Measurements from ENCODE around the gene ANKS1A. TPM values are rescaled to one million over a fixed set of nuclear protein-coding genes. Genes with fewer than 3 reads are reported as not detected.

Gene ANKS1A
- total and polyA plus RNA-seq, 3 donors from 2014 or later = 44.2 to 96.9 (median 95.9) TPM

DNA sequence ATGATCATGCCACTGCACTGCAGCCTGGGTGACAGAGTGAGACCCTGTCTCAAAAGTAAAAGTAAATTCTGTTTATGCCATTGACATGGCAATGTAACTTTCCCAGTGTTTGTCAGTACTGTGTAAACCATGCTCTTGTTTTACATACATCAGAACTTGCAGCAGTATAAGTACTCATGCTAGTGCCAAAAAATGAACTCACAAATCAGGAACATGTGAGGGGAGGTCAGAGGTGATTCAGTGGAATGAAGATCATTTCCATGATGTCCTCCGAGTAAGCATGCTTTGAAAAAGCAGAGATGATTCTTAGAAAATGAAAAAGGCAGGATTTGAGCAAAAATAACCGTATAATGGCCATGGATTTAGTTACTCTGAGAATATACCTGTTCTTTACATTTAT is 81.9 kb downstream of the ANKS1A start:
- no peak for TF ChIP-seq POLR2A (IDR thresholded peaks at IDR 0.05)
- TF ChIP-seq, protein P1, sequence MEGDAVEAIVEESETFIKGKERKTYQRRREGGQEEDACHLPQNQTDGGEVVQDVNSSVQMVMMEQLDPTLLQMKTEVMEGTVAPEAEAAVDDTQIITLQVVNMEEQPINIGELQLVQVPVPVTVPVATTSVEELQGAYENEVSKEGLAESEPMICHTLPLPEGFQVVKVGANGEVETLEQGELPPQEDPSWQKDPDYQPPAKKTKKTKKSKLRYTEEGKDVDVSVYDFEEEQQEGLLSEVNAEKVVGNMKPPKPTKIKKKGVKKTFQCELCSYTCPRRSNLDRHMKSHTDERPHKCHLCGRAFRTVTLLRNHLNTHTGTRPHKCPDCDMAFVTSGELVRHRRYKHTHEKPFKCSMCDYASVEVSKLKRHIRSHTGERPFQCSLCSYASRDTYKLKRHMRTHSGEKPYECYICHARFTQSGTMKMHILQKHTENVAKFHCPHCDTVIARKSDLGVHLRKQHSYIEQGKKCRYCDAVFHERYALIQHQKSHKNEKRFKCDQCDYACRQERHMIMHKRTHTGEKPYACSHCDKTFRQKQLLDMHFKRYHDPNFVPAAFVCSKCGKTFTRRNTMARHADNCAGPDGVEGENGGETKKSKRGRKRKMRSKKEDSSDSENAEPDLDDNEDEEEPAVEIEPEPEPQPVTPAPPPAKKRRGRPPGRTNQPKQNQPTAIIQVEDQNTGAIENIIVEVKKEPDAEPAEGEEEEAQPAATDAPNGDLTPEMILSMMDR (IDR thresholded peaks at IDR 0.05) = no peak
- peaks cover 17% of the 10 kb centered on the region for H3K4me1 ChIP-seq
- H3K4me3 ChIP-seq = no peak overlapping the region
- intact Hi-C loops (cut with DNase I; ENCODE audit: low total_unique reads) = no loop called here
- H3K36me3 ChIP-seq (ENCODE audit: low read depth, missing control alignments) = no peaks in the 10 kb centered on the region
- no peak for DNase-seq
- no peak overlapping the region for H3K27ac ChIP-seq
- 59 to 60% methylated on average over 2 of the region's 2 CpGs for WGBS, 2 donors
- H3K9me3 ChIP-seq = no peaks in the 10 kb centered on the region
- no peaks in the 10 kb centered on the region for H3K27me3 ChIP-seq

DNA sequence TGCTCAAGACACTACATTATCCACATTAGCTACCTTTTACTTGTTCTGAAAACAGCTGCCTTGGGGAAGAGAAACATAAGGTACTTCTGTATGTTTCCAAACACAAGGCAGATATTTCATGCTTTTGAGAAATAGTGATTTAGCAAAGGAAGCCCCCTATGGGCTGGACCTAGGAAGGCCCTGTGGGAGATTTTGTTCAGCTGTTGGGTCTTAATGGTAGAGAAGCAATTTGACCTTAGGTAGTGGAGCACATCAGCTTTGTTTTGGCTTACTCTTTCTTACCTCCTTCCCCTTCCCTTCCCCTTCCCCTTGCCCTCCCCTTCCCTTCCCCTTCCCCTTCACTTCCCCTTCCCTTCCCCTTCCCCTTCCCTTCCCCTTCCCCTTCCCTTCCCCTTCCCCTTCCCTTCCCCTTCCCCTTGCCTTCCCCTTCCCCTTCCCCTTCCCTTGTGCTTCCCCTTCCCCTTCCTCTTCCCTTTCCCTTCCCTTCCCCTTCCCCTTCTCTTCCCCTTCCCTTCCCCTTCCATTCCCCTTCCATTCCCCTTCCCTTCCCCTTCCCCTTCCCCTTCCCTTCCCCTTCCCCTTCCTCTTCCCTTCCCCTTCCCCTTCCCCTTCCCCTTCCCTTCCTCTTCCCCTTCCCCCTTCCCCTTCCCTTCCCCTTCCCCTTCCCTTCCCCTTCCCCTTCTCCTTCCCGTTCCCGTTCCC is 84.6 kb downstream of the ANKS1A start:
- TF ChIP-seq, protein P1 (IDR thresholded peaks at IDR 0.05) = no peak
- TF ChIP-seq POLR2A (IDR thresholded peaks at IDR 0.05) = no peak
- Histone ChIP-seq H3K27ac (no peak overlapping the region), H3K4me3 (no peak overlapping the region), H3K36me3 (ENCODE audit: low read depth, missing control alignments) (no peaks in the 10 kb centered on the region), H3K9me3 (no peaks in the 10 kb centered on the region), H3K4me1 (peaks cover 17% of the 10 kb centered on the region), H3K27me3 (no peaks in the 10 kb centered on the region)
- intact Hi-C loops (cut with DNase I; ENCODE audit: low total_unique reads) = no loop called here
- no peak for DNase-seq
- WGBS, 2 donors = 80% methylated on average over 1 of the region's 2 CpGs; no CpG with 5 or more reads in 1 of the 2 donors

DNA sequence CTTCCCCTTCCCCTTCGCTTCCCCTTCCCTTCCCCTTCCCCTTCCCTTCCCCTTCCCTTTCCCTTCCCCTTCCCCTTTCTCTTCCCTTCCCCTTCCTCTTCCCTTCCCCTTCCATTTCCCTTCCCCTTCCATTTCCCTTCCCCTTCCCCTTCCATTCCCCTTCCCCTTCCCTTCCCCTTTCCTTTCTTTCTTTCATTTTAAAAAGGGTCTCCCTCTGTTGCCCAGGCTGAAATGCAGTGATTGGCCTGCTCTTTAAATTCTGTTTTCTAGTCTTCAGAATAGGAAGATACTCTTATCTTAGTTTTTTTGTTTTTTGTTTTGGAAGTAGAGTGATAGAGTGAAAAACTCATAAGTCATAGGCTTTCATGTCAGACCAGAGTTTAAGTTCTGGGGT is 85.2 kb downstream of the ANKS1A start:
- Histone ChIP-seq H3K27me3 (no peaks in the 10 kb centered on the region), H3K36me3 (ENCODE audit: low read depth, missing control alignments) (no peaks in the 10 kb centered on the region), H3K27ac (no peak overlapping the region), H3K4me3 (no peak overlapping the region), H3K4me1 (peaks cover 20% of the 10 kb centered on the region), H3K9me3 (no peaks in the 10 kb centered on the region)
- no peak for DNase-seq
- intact Hi-C loops (cut with DNase I; ENCODE audit: low total_unique reads) = no loop called here
- TF ChIP-seq, protein P1 (IDR thresholded peaks at IDR 0.05) = no peak
- no peak for TF ChIP-seq POLR2A (IDR thresholded peaks at IDR 0.05)
- WGBS, 2 donors = 40% methylated on average over 1 of the region's 1 CpG; no CpG with 5 or more reads in 1 of the 2 donors

DNA sequence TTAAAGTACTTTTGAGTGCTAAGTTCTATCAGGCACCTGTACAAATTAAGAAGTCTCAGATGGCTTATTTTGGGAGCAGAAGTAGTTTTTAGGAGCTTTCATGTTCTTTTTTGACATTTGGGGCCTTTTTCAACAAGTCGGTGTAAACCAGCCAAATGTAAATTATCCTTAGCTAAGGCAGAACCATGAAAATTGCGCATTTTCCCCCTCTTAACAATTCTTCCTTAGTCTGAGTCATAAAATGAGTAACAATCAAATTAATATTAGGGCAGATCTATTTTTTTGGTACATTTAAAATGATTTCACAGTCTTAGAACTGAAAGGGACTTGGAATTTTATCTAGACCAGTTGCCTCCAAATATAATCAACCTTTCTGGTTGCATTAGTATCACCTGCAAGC is 87.2 kb downstream of the ANKS1A start:
- no peaks in the 10 kb centered on the region for H3K36me3 ChIP-seq (ENCODE audit: low read depth, missing control alignments)
- no peaks in the 10 kb centered on the region for H3K9me3 ChIP-seq
- H3K27me3 ChIP-seq = no peaks in the 10 kb centered on the region
- 95 to 99% methylated on average over 2 of the region's 2 CpGs for WGBS, 2 donors
- intact Hi-C loops (cut with DNase I; ENCODE audit: low total_unique reads) = no loop called here
- DNase-seq = no peak
- H3K4me3 ChIP-seq = no peak overlapping the region
- peaks cover 30% of the 10 kb centered on the region for H3K4me1 ChIP-seq
- TF ChIP-seq, protein P1 (IDR thresholded peaks at IDR 0.05) = no peak
- TF ChIP-seq POLR2A (IDR thresholded peaks at IDR 0.05) = no peak
- H3K27ac ChIP-seq = no peak overlapping the region

DNA sequence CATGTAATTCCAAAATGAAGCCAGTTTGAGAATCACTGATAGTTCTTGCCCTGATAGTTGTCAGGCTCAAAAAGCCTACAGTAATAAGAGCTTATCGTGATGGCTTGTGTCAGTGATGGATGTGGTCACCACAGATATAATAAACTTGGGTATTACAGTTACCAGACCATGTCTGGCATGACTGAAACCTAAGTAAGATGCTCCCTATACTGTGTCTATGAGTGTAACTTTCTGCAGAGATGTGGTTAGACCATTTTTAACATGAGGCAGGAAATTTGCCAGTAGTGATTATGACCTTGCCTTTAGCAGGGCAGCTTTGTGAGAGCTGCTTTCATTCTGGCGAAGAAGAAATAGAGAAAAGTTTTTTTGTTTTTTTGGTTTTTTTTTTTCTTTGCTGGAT is 90.2 kb downstream of the ANKS1A start:
- no peak overlapping the region for H3K4me3 ChIP-seq
- intact Hi-C loops (cut with DNase I; ENCODE audit: low total_unique reads) = no loop called here
- no peaks in the 10 kb centered on the region for H3K36me3 ChIP-seq (ENCODE audit: low read depth, missing control alignments)
- no peaks in the 10 kb centered on the region for H3K9me3 ChIP-seq
- H3K4me1 ChIP-seq = peaks cover 27% of the 10 kb centered on the region
- no peaks in the 10 kb centered on the region for H3K27me3 ChIP-seq
- no peak overlapping the region for H3K27ac ChIP-seq
- no peak for DNase-seq
- 48 to 52% methylated on average over 2 of the region's 2 CpGs for WGBS, 2 donors
- no peak for TF ChIP-seq POLR2A (IDR thresholded peaks at IDR 0.05)
- TF ChIP-seq, protein P1 (IDR thresholded peaks at IDR 0.05) = no peak

Measured in testis (tissue), 3 donors.